GM12878 (cell line): ENCODE measurements around the gene PRPSAP1. TPM values are rescaled to one million over a fixed set of nuclear protein-coding genes. Genes with fewer than 3 reads are reported as not detected.

Experiments used
- ATAC-seq: fragments of 200-7000 bp; cut with Tn5 transposase; 3 replicates; pipeline ENCODE4 v1.9.1; 2020; ENCODE audit warnings: mild to moderate bottlenecking, moderate library complexity
- BruUV-seq: library from RNA; stranded (reverse); fragments of 400-500 nt; replicated peaks from 2 replicates; lab custom pipeline; 2021; lab: Mats Ljungman, UMichigan
- CTCF ChIA-PET: fragments of 300-600 bp; sonication (Branson Sonifier 250); formaldehyde crosslinking; extraction: SDS; loops from one replicate; lab custom pipeline; 2021; ENCODE audit warnings: inconsistent platforms; lab: Yijun Ruan, JAX
- POLR2A ChIA-PET: fragments of 350-600 bp; formaldehyde crosslinking; extraction: SDS; loops from one replicate; lab custom pipeline; 2021; ENCODE audit warnings: inconsistent platforms; lab: Charles Lee
- RAD21 ChIA-PET: fragments of 300-600 bp; sonication (Branson Sonifier 250); formaldehyde crosslinking; loops from one replicate; lab custom pipeline; 2023; ENCODE audit warnings: antibody characterized with exemption; ENCODE audit not compliant: unreplicated experiment; lab: Charles Lee
- SMC1A ChIA-PET: fragments of 300-600 bp; sonication (Branson Sonifier 250); formaldehyde crosslinking; loops from one replicate; lab custom pipeline; 2023; ENCODE audit not compliant: unreplicated experiment, uncharacterized antibody; lab: Charles Lee
- DNase-seq: peaks from one replicate; pipeline ENCODE4 v3.0.0-alpha.2; 2011; ENCODE audit warnings: low read depth, low spot score
- FAIRE-seq: peaks from 3 replicates; lab custom pipeline; 2011; peaks lifted over from hg19 to GRCh38; lab: Jason Lieb, UNC
- H2AFZ ChIP-seq: 2 replicates; pipeline ENCODE4 v1.6.0; 2011; ENCODE audit warnings: low read depth, low read length, control low read depth; ENCODE audit not compliant: control insufficient read depth
- H3K27ac ChIP-seq: 2 replicates; pipeline ENCODE4 v1.5.1; 2011; ENCODE audit warnings: control low read depth; ENCODE audit not compliant: control insufficient read depth, insufficient read depth
- H3K27me3 ChIP-seq, 2 experiments: replicated peaks in 1 of 2; 2 replicates each; pipeline versions ENCODE4 v1.6.0 to v1.6.1; 2011; ENCODE audit warnings: low read length in 1 of 2; ENCODE audit not compliant: control insufficient read depth in 2 of 2, insufficient read depth in 2 of 2
- H3K36me3 ChIP-seq, 2 experiments: 2 replicates each; pipeline ENCODE4 v1.5.1; 2011; ENCODE audit warnings: low read length in 1 of 2; ENCODE audit not compliant: control insufficient read depth in 2 of 2, insufficient read depth in 2 of 2
- H3K4me1 ChIP-seq: 2 replicates; pipeline ENCODE4 v1.6.1; 2011; ENCODE audit warnings: mild to moderate bottlenecking, low read length, moderate library complexity, mixed read lengths; ENCODE audit not compliant: control insufficient read depth, insufficient read depth
- H3K4me2 ChIP-seq: 2 replicates; pipeline ENCODE4 v1.6.0; 2011; ENCODE audit warnings: control low read depth; ENCODE audit not compliant: control insufficient read depth, insufficient read depth
- H3K4me3 ChIP-seq: fragments of 200-600 bp; sonication (generic); 2 replicates; pipeline ENCODE4 v1.5.1; 2016
- H3K79me2 ChIP-seq: 2 replicates; pipeline ENCODE4 v1.6.0; 2011; ENCODE audit warnings: low read length; ENCODE audit not compliant: control insufficient read depth, insufficient read depth
- H3K9ac ChIP-seq: 2 replicates; pipeline ENCODE4 v1.8.0; 2011; ENCODE audit warnings: low read length, control low read depth, mixed read lengths; ENCODE audit not compliant: control insufficient read depth, insufficient read depth
- H3K9me3 ChIP-seq: replicated peaks from 3 replicates; pipeline ENCODE4 v1.5.1; 2011; ENCODE audit warnings: mild to moderate bottlenecking, low read length; ENCODE audit not compliant: control insufficient read depth, insufficient read depth
- H4K20me1 ChIP-seq: 2 replicates; pipeline ENCODE4 v1.6.0; 2011; ENCODE audit not compliant: control insufficient read depth, insufficient read depth
- DPF2 ChIP-seq: fragments of 450-650 bp; IDR thresholded peaks from 2 replicates; pipeline ENCODE4 v1.6.1; 2017; ENCODE audit warnings: mild to moderate bottlenecking
- EZH2 ChIP-seq: IDR thresholded peaks from 2 replicates; pipeline ENCODE4 v1.6.1; 2012; ENCODE audit warnings: low read depth, mild to moderate bottlenecking, control low read depth, inconsistent platforms, low read length, borderline replicate concordance; ENCODE audit not compliant: control insufficient read depth
- FOS ChIP-seq: IDR thresholded peaks from 3 replicates; pipeline ENCODE4 v1.6.1; 2011; ENCODE audit warnings: borderline replicate concordance; ENCODE audit not compliant: insufficient read length; ENCODE audit errors: extremely low read depth
- IKZF1 ChIP-seq: fragments of 450-650 bp; conservative IDR thresholded peaks from 2 replicates; pipeline ENCODE4 v1.6.1; 2017; ENCODE audit warnings: antibody characterized with exemption, mild to moderate bottlenecking
- JUNB ChIP-seq: IDR thresholded peaks from 2 replicates; pipeline ENCODE4 v1.6.1; 2016; ENCODE audit warnings: antibody characterized with exemption, mild to moderate bottlenecking
- MEF2A ChIP-seq: IDR thresholded peaks from 2 replicates; pipeline ENCODE4 v1.6.1; 2011; ENCODE audit warnings: low read depth, mild to moderate bottlenecking, low read length, moderate library complexity; ENCODE audit not compliant: insufficient read depth
- MTA2 ChIP-seq: fragments of 450-650 bp; IDR thresholded peaks from 2 replicates; pipeline ENCODE4 v1.6.1; 2016; ENCODE audit warnings: low read depth, mild to moderate bottlenecking, moderate library complexity
- NRF1 ChIP-seq: conservative IDR thresholded peaks from 2 replicates; pipeline ENCODE4 v1.6.1; 2011; ENCODE audit warnings: mild to moderate bottlenecking, low read depth, low read length, improper control_type of control experiment
- POLR2AphosphoS5 ChIP-seq: IDR thresholded peaks from 2 replicates; pipeline ENCODE4 v1.6.1; 2011; ENCODE audit warnings: mild to moderate bottlenecking, low read length, inconsistent platforms
- RBBP5 ChIP-seq: fragments of 200-600 bp; sonication (generic); conservative IDR thresholded peaks from 2 replicates; pipeline ENCODE4 v1.6.1; 2016
- SIX5 ChIP-seq: IDR thresholded peaks from 2 replicates; pipeline ENCODE4 v1.6.1; 2011; ENCODE audit warnings: mild to moderate bottlenecking, low read depth, low read length, moderate library complexity; ENCODE audit not compliant: severe bottlenecking
- SP1 ChIP-seq: IDR thresholded peaks from one replicate; pipeline ENCODE4 v1.6.1; 2011; ENCODE audit warnings: low read depth, low read length
- STAT3 ChIP-seq: IDR thresholded peaks from 2 replicates; pipeline ENCODE4 v1.6.1; 2011; ENCODE audit warnings: low read depth, low read length, improper control_type of control experiment
- TARDBP ChIP-seq: IDR thresholded peaks from 2 replicates; pipeline ENCODE4 v1.6.1; 2016; ENCODE audit warnings: borderline replicate concordance
- TCF12 ChIP-seq: IDR thresholded peaks from 2 replicates; pipeline ENCODE4 v1.6.1; 2011; ENCODE audit warnings: low read depth, mild to moderate bottlenecking, low read length
- WGBS: methylation state at CpG from one replicate; pipeline ENCODE4 v1.1.6; 2016; ENCODE audit warnings: low lambda C conversion rate; ENCODE audit not compliant: insufficient replicate concordance, insufficient coverage; ENCODE audit errors: missing lambda C conversion rate; 5-methylcytosine and 5-hydroxymethylcytosine counted together
- in situ Hi-C: fragments of 300-500 bp; cut with MboI; formaldehyde crosslinking; loops from 9 replicates; pipeline ENCODE4 v1.14.3; 2018; ENCODE audit warnings: mixed read lengths
- intact Hi-C: fragments of 100-400 bp; cut with micrococcal nuclease; formaldehyde crosslinking; loops from one replicate; pipeline ENCODE4 v1.14.2; 2022; ENCODE audit not compliant: unreplicated experiment
- polyA plus RNA-seq, 11 experiments: library from polyadenylated mRNA; depleted of rRNA in 4 of 11; unstranded in 6 of 11; stranded (reverse) in 5 of 11; fragments of >200 nt; fragmentation: Nextera tagmentation in 4 of 11; fragmentation: Illumina TruSeq in 1 of 11; extraction: Ambion mirVana in 4 of 11; extraction: Trizol in 1 of 11; gene quantifications; 1 replicate in 1 of 11; 2 replicates in 10 of 11; pipeline versions ENCODE4 v1.2.1 to v1.2.3, GENCODE V29; 2011 to 2016; ENCODE audit warnings: inconsistent platforms in 2 of 11, missing spikeins in 2 of 11, low read depth in 1 of 11
- total RNA-seq, 4 experiments: library from RNA; depleted of rRNA in 3 of 4; stranded (reverse); fragments of >200 nt in 3 of 4; fragmentation: Illumina TruSeq in 1 of 4; extraction: Trizol in 1 of 4; gene quantifications; 2 replicates each; pipeline versions ENCODE4 v1.2.1 to v1.2.3, GENCODE V29; 2013 to 2021
- TF ChIP-seq, protein P1 (sequence below): IDR thresholded peaks from 2 replicates; pipeline ENCODE4 v1.6.1; 2011; ENCODE audit warnings: low read depth, mild to moderate bottlenecking, low read length, moderate library complexity, borderline replicate concordance; ENCODE audit errors: extremely low read depth
- TF ChIP-seq, protein P2 (sequence below): fragments of 450-650 bp; IDR thresholded peaks from 2 replicates; pipeline ENCODE4 v1.6.1; 2017; ENCODE audit warnings: borderline replicate concordance
- TF ChIP-seq, protein P3 (sequence below): IDR thresholded peaks from 2 replicates; pipeline ENCODE4 v1.6.1; 2011; ENCODE audit warnings: mild to moderate bottlenecking, low read depth, low read length, moderate library complexity; ENCODE audit not compliant: insufficient replicate concordance

The PRPSAP1 gene
- total and polyA plus RNA-seq, 10 of the 15 experiments (the other 5 are each of a cell fraction or from before 2014, with no cell fraction given), result 15.8 to 84.2 (median 44.2) TPM

DNA sequence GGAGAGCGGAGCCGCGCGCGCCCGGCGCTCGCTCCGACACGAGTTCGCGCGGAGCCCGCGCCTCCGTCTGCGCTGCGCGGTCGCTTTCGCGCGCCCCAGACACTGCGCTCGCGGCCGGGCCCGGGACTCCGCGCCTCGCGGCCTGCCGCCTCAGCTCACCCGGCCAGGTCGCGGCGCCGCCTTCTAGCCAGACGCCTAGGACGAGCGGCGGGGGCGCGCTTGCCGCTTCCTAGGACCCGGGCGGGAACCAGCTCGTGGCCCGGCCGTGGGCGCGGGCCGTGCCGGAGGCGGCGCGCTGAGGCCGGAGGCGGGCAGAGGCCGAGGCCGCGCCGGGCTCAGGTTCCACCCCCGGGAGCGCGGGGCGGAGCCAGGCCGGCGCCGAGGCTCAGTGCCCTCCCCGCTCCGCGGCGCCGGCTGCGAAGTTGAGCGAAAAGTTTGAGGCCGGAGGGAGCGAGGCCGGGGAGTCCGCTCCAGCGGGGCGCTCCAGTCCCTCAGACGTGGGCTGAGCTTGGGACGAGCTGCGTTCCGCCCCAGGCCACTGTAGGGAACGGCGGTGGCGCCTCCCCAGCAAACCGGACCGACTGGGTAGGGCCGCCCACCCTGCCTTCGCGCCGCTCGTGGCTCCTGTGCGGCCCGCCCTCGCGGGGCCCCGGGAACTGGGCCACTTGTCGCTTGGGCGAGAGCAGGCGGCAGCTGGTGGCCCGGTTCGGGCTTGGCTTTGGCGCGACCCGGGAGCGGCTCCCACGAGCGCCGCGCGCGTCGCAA, 30.7 kb upstream of the PRPSAP1 start, which contains the start of gene SPHK1:
TSS of gene SPHK1 (plus strand) at position 388 of the 765 bp plus-strand sequence. CDS start 1,036 bp downstream, outside the sequence.
- Histone ChIP-seq H3K27me3 (peaks cover 2 to 6% of the 10 kb centered on the region in 2 experiments; a peak in 2 of 4 replicates), H3K27ac (no peak within 1 kb of the TSS), H4K20me1 (no peaks in the 10 kb centered on the region), H3K9me3 (no peaks in the 10 kb centered on the region), H3K4me2 (peak within 1 kb of the TSS; percentile 99), H3K79me2 (no peaks in the 10 kb centered on the region), H3K4me3 (peak within 1 kb of the TSS; percentile 75), H3K9ac (peak within 1 kb of the TSS; percentile 39; the same call in 1 of the 2 replicates), H3K36me3 (no peaks in the 10 kb centered on the region), H3K4me1 (peaks cover 24% of the 10 kb centered on the region), H2AFZ (peak within 1 kb of the TSS; percentile 84)
- ChIA-PET RAD21 (interaction anchor here (1.0 to 2.5 kb wide), 4 partner anchors 11 to 80 kb away, joined by 4 to 9 read pairs (median 6); partner anchors contain the start of gene PRPSAP1), CTCF (interaction anchor here (0.9 to 4.2 kb wide), 25 partner anchors 8 to 205 kb away, joined by 3 to 46 read pairs (median 4); partner anchors contain the start of gene PRPSAP1), POLR2A (interaction anchor here (0.6 to 2.2 kb wide), 2 partner anchors 31 to 50 kb away, joined by 4 to 9 read pairs; partner anchors contain the start of gene PRPSAP1), SMC1A (interaction anchor here (0.7 to 2.2 kb wide), 4 partner anchors 15 to 85 kb away, joined by 3 to 10 read pairs (median 4); no protein-coding TSS in a partner anchor)
- in situ Hi-C loops, result no loop called here
- intact Hi-C loops, result loop anchor here (2.0 to 10.0 kb wide), 2 partner anchors 32 to 260 kb away; partner anchors contain the start of gene PRPSAP1
- FAIRE-seq (peak; percentile 47), DNase-seq (no peak), ATAC-seq (peak; percentile 88)
- BruUV-seq, result no TSS peak
- WGBS, result under 1% methylated on average over 69 of the region's 118 CpGs
- TF ChIP-seq MTA2 (no peak), TCF12 (no peak), FOS (no peak), SIX5 (no peak), MEF2A (no peak), DPF2 (peak; percentile 60), STAT3 (no peak), SP1 (no peak), EZH2 (no peak), TARDBP (no peak), POLR2AphosphoS5 (no peak), NRF1 (no peak), RBBP5 (no peak), JUNB (no peak), IKZF1 (peak; percentile 71)
- TF ChIP-seq, protein P1, sequence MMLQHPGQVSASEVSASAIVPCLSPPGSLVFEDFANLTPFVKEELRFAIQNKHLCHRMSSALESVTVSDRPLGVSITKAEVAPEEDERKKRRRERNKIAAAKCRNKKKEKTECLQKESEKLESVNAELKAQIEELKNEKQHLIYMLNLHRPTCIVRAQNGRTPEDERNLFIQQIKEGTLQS, result no peak
- TF ChIP-seq, protein P2, sequence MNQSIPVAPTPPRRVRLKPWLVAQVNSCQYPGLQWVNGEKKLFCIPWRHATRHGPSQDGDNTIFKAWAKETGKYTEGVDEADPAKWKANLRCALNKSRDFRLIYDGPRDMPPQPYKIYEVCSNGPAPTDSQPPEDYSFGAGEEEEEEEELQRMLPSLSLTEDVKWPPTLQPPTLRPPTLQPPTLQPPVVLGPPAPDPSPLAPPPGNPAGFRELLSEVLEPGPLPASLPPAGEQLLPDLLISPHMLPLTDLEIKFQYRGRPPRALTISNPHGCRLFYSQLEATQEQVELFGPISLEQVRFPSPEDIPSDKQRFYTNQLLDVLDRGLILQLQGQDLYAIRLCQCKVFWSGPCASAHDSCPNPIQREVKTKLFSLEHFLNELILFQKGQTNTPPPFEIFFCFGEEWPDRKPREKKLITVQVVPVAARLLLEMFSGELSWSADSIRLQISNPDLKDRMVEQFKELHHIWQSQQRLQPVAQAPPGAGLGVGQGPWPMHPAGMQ, result no peak
- TF ChIP-seq, protein P3, sequence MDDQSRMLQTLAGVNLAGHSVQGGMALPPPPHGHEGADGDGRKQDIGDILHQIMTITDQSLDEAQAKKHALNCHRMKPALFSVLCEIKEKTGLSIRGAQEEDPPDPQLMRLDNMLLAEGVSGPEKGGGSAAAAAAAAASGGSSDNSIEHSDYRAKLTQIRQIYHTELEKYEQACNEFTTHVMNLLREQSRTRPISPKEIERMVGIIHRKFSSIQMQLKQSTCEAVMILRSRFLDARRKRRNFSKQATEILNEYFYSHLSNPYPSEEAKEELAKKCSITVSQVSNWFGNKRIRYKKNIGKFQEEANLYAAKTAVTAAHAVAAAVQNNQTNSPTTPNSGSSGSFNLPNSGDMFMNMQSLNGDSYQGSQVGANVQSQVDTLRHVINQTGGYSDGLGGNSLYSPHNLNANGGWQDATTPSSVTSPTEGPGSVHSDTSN, result no peak
